Mesenchymal stem cell (in vitro differentiated cells and primary cell): ENCODE measurements around the gene VWA1.
"Not testable (repeated sequence)": the region's sequence is repeated elsewhere in the genome, so short reads cannot be mapped to it uniquely, and the experiment has no call there.

Source experiments
- DNase-seq: peaks from one replicate; pipeline ENCODE4 v3.0.0-alpha.2; 2013
- H2AFZ ChIP-seq: one replicate; pipeline ENCODE4 v1.6.1; 2013; ENCODE audit warnings: low read depth, mild to moderate bottlenecking, control low read depth, inconsistent platforms, low read length, moderate library complexity
- H2AK5ac ChIP-seq: 2 replicates; pipeline ENCODE4 v1.6.1; 2013; ENCODE audit warnings: low read length, moderate library complexity, mild to moderate bottlenecking, inconsistent platforms; ENCODE audit not compliant: severe bottlenecking
- H2BK120ac ChIP-seq: one replicate; pipeline ENCODE4 v1.6.1; 2013; ENCODE audit warnings: low read depth, mild to moderate bottlenecking, inconsistent platforms, low read length, moderate library complexity
- H2BK12ac ChIP-seq, 2 experiments: one replicate each; pipeline ENCODE4 v1.6.1; 2013; ENCODE audit warnings: inconsistent platforms in 2 of 2, low read length in 2 of 2, mild to moderate bottlenecking in 2 of 2, moderate library complexity in 2 of 2, control low read depth in 1 of 2
- H2BK15ac ChIP-seq: one replicate; pipeline ENCODE4 v1.6.1; 2013; ENCODE audit warnings: mild to moderate bottlenecking, low read depth, inconsistent platforms; ENCODE audit not compliant: poor library complexity, severe bottlenecking
- H2BK5ac ChIP-seq: 2 replicates; pipeline ENCODE4 v1.6.1; 2013; ENCODE audit warnings: low read depth, mild to moderate bottlenecking, low read length, control low read depth, inconsistent platforms; ENCODE audit not compliant: poor library complexity, severe bottlenecking
- H3K14ac ChIP-seq, 2 experiments: one replicate each; pipeline ENCODE4 v1.6.1; 2013; ENCODE audit warnings: inconsistent platforms in 2 of 2, low read length in 2 of 2, control low read depth in 1 of 2, mild to moderate bottlenecking in 1 of 2, moderate library complexity in 1 of 2
- H3K18ac ChIP-seq, 2 experiments: one replicate each; pipeline ENCODE4 v1.6.1; 2013; ENCODE audit warnings: inconsistent platforms in 2 of 2, low read length in 2 of 2, control low read depth in 1 of 2, low read depth in 1 of 2, mild to moderate bottlenecking in 1 of 2
- H3K23ac ChIP-seq, 2 experiments: one replicate each; pipeline ENCODE4 v1.6.1; 2013; ENCODE audit warnings: inconsistent platforms in 2 of 2, low read length in 2 of 2, mild to moderate bottlenecking in 2 of 2, moderate library complexity in 2 of 2, control low read depth in 1 of 2
- H3K27ac ChIP-seq: 2 replicates; pipeline ENCODE4 v1.5.1; 2013; ENCODE audit warnings: mild to moderate bottlenecking, moderate library complexity, low read length, control low read depth, inconsistent platforms; ENCODE audit not compliant: poor library complexity, severe bottlenecking
- H3K27me3 ChIP-seq, 2 experiments: 2 replicates each; pipeline versions ENCODE4 v1.6.1 to v1.7.0; 2013; ENCODE audit warnings: low read length in 2 of 2, mild to moderate bottlenecking in 2 of 2, moderate library complexity in 2 of 2, control low read depth in 1 of 2, inconsistent platforms in 1 of 2; ENCODE audit not compliant: control insufficient read depth in 1 of 2, insufficient read depth in 1 of 2
- H3K36me3 ChIP-seq, 2 experiments: 2 replicates each; pipeline versions ENCODE4 v1.6.1 to v1.7.0; 2013; ENCODE audit warnings: low read length in 2 of 2, control low read depth in 1 of 2, inconsistent platforms in 1 of 2, low read depth in 1 of 2, mild to moderate bottlenecking in 1 of 2; ENCODE audit not compliant: insufficient read depth in 2 of 2, control insufficient read depth in 1 of 2
- H3K4ac ChIP-seq, 2 experiments: one replicate each; pipeline ENCODE4 v1.6.1; 2013; ENCODE audit warnings: inconsistent platforms in 2 of 2, low read length in 2 of 2, mild to moderate bottlenecking in 2 of 2, moderate library complexity in 2 of 2, control low read depth in 1 of 2, low read depth in 1 of 2
- H3K4me1 ChIP-seq: 2 replicates; pipeline ENCODE4 v1.6.1; 2013; ENCODE audit warnings: low read depth, low read length, control low read depth; ENCODE audit not compliant: control insufficient read depth, insufficient read depth
- H3K4me2 ChIP-seq: 2 replicates; pipeline ENCODE4 v1.6.1; 2013; ENCODE audit warnings: low read length, mild to moderate bottlenecking, inconsistent platforms; ENCODE audit not compliant: poor library complexity, severe bottlenecking
- H3K4me3 ChIP-seq, 2 experiments: 2 replicates each; pipeline versions ENCODE4 v1.5.1 to v1.7.0; 2013; ENCODE audit warnings: low read length in 2 of 2, mild to moderate bottlenecking in 2 of 2, control low read depth in 1 of 2, low read depth in 1 of 2; ENCODE audit not compliant: insufficient read depth in 1 of 2
- H3K79me1 ChIP-seq: replicated peaks from 2 replicates; pipeline ENCODE4 v1.6.1; 2013; ENCODE audit warnings: mild to moderate bottlenecking, control low read depth, low read length, inconsistent platforms; ENCODE audit not compliant: poor library complexity, severe bottlenecking
- H3K9ac ChIP-seq: 2 replicates; pipeline ENCODE4 v1.7.0; 2013; ENCODE audit warnings: mild to moderate bottlenecking, low read length, moderate library complexity
- H3K9me3 ChIP-seq: 2 replicates; pipeline ENCODE4 v1.7.0; 2013; ENCODE audit warnings: mild to moderate bottlenecking, low read length; ENCODE audit not compliant: control insufficient read depth
- H4K8ac ChIP-seq: one replicate; pipeline ENCODE4 v1.6.1; 2013; ENCODE audit warnings: inconsistent platforms, mild to moderate bottlenecking, low read length, moderate library complexity
- H4K91ac ChIP-seq: one replicate; pipeline ENCODE4 v1.6.1; 2013; ENCODE audit warnings: mild to moderate bottlenecking, low read length, inconsistent platforms
- WGBS: methylation state at CpG from one replicate; pipeline ENCODE4 v1.1.7; 2013; ENCODE audit warnings: mixed read lengths; 5-methylcytosine and 5-hydroxymethylcytosine counted together

Gene VWA1

GRCh38 chr1:1459711-1460110 lies 24.2 kb downstream of the VWA1 start:
- H3K4ac ChIP-seq, H3K27ac ChIP-seq, H3K18ac ChIP-seq, H3K4me1 ChIP-seq, H3K9me3 ChIP-seq, H3K36me3 ChIP-seq, H3K9ac ChIP-seq, H3K4me3 ChIP-seq, H2AK5ac ChIP-seq, H2BK120ac ChIP-seq, H4K91ac ChIP-seq, H2BK12ac ChIP-seq, H4K8ac ChIP-seq, H2BK5ac ChIP-seq, DNase-seq, H2AFZ ChIP-seq, H3K14ac ChIP-seq, H2BK15ac ChIP-seq, H3K27me3 ChIP-seq, H3K79me1 ChIP-seq, H3K4me2 ChIP-seq, H3K23ac ChIP-seq: not testable (repeated sequence)
- 91% methylated on average over 10 of the region's 14 CpGs for WGBS

DNA sequence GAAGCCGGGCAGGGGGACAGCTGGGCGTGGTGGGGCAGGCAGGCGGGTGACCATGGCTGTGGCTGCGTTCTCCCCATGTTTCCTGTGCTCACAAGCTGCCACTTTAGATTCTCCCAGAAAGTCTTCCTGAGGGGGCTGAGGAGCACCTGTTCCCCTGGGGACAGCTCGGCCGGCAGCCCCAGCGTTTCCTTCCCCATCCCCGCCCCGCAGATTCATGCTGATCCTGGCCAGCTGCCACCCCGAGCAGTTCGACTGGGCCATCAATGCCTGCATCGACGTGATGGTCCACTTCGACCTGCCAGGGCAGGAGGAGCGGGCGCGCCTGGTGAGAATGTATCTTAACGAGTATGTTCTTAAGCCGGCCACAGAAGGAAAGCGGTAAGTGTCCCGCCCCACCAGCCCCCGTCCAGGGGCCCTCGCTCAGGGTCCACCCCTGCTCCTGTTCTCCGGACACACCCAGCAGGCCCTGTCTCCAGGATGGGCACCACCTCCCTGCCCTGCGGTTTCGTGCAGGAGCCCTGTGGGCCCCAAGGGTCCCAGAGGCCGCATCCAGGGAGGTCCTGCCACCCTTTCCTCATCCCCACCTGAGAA lies 25.1 kb downstream of the VWA1 start:
- no peak overlapping the region for H3K18ac ChIP-seq
- H3K23ac ChIP-seq: no peak overlapping the region
- DNase-seq: no peak
- no peak overlapping the region for H3K14ac ChIP-seq
- no peaks in the 10 kb centered on the region for H3K79me1 ChIP-seq
- H3K27ac ChIP-seq: no peak overlapping the region
- H3K4me2 ChIP-seq: no peak overlapping the region
- H3K4me1 ChIP-seq: peaks cover 2% of the 10 kb centered on the region
- H3K9ac ChIP-seq: no peak overlapping the region
- no peak overlapping the region for H3K4ac ChIP-seq
- H2BK120ac ChIP-seq: no peak overlapping the region
- no peak overlapping the region for H2AFZ ChIP-seq
- H3K9me3 ChIP-seq: peaks cover 4% of the 10 kb centered on the region
- H2AK5ac ChIP-seq: no peak overlapping the region
- H3K36me3 ChIP-seq: peaks cover 0 to 5% of the 10 kb centered on the region in 2 experiments
- no peak overlapping the region for H2BK12ac ChIP-seq
- H2BK5ac ChIP-seq: no peak overlapping the region
- H3K4me3 ChIP-seq: no peak overlapping the region
- H3K27me3 ChIP-seq: peaks cover 0 to under 1% of the 10 kb centered on the region in 2 experiments
- no peak overlapping the region for H4K8ac ChIP-seq
- peak overlapping the region; percentile 39 for H4K91ac ChIP-seq
- H2BK15ac ChIP-seq: no peak overlapping the region
- WGBS: 89% methylated on average over 27 of the region's 27 CpGs

- Histone ChIP-seq H2BK120ac (no peak overlapping the region), H3K4me3 (no peak overlapping the region), H3K18ac (no peak overlapping the region), H3K27ac (no peak overlapping the region), H2AFZ (no peak overlapping the region), H3K79me1 (no peaks in the 10 kb centered on the region), H3K4ac (no peak overlapping the region), H2AK5ac (no peak overlapping the region), H3K9ac (no peak overlapping the region), H3K27me3 (no peaks in the 10 kb centered on the region), H3K4me1 (peaks cover 1% of the 10 kb centered on the region), H3K36me3 (peaks cover 0 to 5% of the 10 kb centered on the region in 2 experiments), H4K91ac (no peak overlapping the region), H2BK5ac (no peak overlapping the region), H4K8ac (peak overlapping the region; percentile 23), H3K9me3 (peaks cover 4% of the 10 kb centered on the region), H2BK12ac (no peak overlapping the region), H3K4me2 (no peak overlapping the region), H3K14ac (no peak overlapping the region), H2BK15ac (no peak overlapping the region), H3K23ac (no peak overlapping the region)
- no peak for DNase-seq
- WGBS: 82% methylated on average over 16 of the region's 18 CpGs
Observed at GRCh38 chr1:1461721-1462317, 26.3 kb downstream of the VWA1 start.

- H3K36me3 ChIP-seq: peaks cover 0 to 5% of the 10 kb centered on the region in 2 experiments
- no peak overlapping the region for H2AFZ ChIP-seq
- no peak overlapping the region for H3K27ac ChIP-seq
- H3K18ac ChIP-seq: no peak overlapping the region
- no peak overlapping the region for H2BK5ac ChIP-seq
- no peak overlapping the region for H3K4me3 ChIP-seq
- no peaks in the 10 kb centered on the region for H3K4me1 ChIP-seq
- DNase-seq: no peak
- no peak overlapping the region for H3K9ac ChIP-seq
- no peaks in the 10 kb centered on the region for H3K79me1 ChIP-seq
- no peaks in the 10 kb centered on the region for H3K27me3 ChIP-seq
- peak overlapping the region; percentile 23 for H4K8ac ChIP-seq
- no peak overlapping the region for H3K23ac ChIP-seq
- H2BK120ac ChIP-seq: no peak overlapping the region
- no peak overlapping the region for H2BK15ac ChIP-seq
- no peak overlapping the region for H2AK5ac ChIP-seq
- H3K14ac ChIP-seq: no peak overlapping the region
- 71% methylated on average over 26 of the region's 26 CpGs for WGBS
- H3K9me3 ChIP-seq: peaks cover 4% of the 10 kb centered on the region
- no peak overlapping the region for H2BK12ac ChIP-seq
- peak overlapping the region; percentile 68 for H4K91ac ChIP-seq
- H3K4ac ChIP-seq: no peak overlapping the region
- H3K4me2 ChIP-seq: no peak overlapping the region
Observed at GRCh38 chr1:1462318-1462966, 27.0 kb downstream of the VWA1 start.
